Osteoblast (primary cell): ENCODE measurements around the gene CD8A. TPM values are rescaled to one million over a fixed set of nuclear protein-coding genes. Genes with fewer than 3 reads are reported as not detected.

Source experiments
- DNase-seq: peaks from one replicate; pipeline ENCODE4 v3.0.0; 2011; ENCODE audit warnings: low spot score, mixed read lengths; ENCODE audit not compliant: insufficient read length; ENCODE audit errors: missing footprints
- H2AFZ ChIP-seq: 2 replicates; pipeline ENCODE4 v1.6.0; 2011; ENCODE audit warnings: mild to moderate bottlenecking, low read length
- H3K27ac ChIP-seq: 2 replicates; pipeline ENCODE4 v1.5.1; 2011; ENCODE audit warnings: mild to moderate bottlenecking, low read depth, low read length, moderate library complexity
- H3K27me3 ChIP-seq: 2 replicates; pipeline ENCODE4 v1.6.0; 2012; ENCODE audit warnings: mild to moderate bottlenecking, control low read depth, inconsistent platforms, low read length, moderate library complexity; ENCODE audit not compliant: insufficient read depth
- H3K36me3 ChIP-seq: 2 replicates; pipeline ENCODE4 v1.5.1; 2011; ENCODE audit warnings: mild to moderate bottlenecking, low read length, control low read depth, moderate library complexity; ENCODE audit not compliant: insufficient read depth
- H3K4me1 ChIP-seq: 2 replicates; pipeline ENCODE4 v1.5.1; 2011; ENCODE audit warnings: mild to moderate bottlenecking, low read length, control low read depth, moderate library complexity; ENCODE audit not compliant: insufficient read depth
- H3K4me2 ChIP-seq: 2 replicates; pipeline ENCODE4 v1.6.0; 2011; ENCODE audit warnings: mild to moderate bottlenecking, low read length; ENCODE audit not compliant: insufficient read depth
- H3K4me3 ChIP-seq: fragments of 200-600 bp; sonication (generic); 3 replicates; pipeline ENCODE4 v1.5.1; 2012; ENCODE audit warnings: mild to moderate bottlenecking, low read length, inconsistent platforms; ENCODE audit not compliant: insufficient read depth
- H3K79me2 ChIP-seq: 2 replicates; pipeline ENCODE4 v1.6.0; 2012; ENCODE audit warnings: mild to moderate bottlenecking, low read length, control low read depth, inconsistent platforms; ENCODE audit not compliant: insufficient read depth
- H3K9me3 ChIP-seq: 2 replicates; pipeline ENCODE4 v1.5.1; 2011; ENCODE audit warnings: low read depth, low read length, control low read depth
- H4K20me1 ChIP-seq: 2 replicates; pipeline ENCODE4 v1.6.0; 2012; ENCODE audit warnings: mild to moderate bottlenecking, low read length, control low read depth; ENCODE audit not compliant: insufficient read depth
- total RNA-seq: library from RNA; depleted of rRNA; stranded (reverse); fragments of >200 nt; gene quantifications from 2 replicates; pipeline ENCODE4 v1.2.3, GENCODE V29; 2012
- TF ChIP-seq, protein P1 (sequence below): IDR thresholded peaks from 2 replicates; pipeline ENCODE4 v1.5.1; 2011; ENCODE audit warnings: mild to moderate bottlenecking, low read depth, low read length, moderate library complexity; ENCODE audit errors: extremely low read depth

The CD8A gene
- total RNA-seq, 1 donor, result not detected

- TF ChIP-seq, protein P1, sequence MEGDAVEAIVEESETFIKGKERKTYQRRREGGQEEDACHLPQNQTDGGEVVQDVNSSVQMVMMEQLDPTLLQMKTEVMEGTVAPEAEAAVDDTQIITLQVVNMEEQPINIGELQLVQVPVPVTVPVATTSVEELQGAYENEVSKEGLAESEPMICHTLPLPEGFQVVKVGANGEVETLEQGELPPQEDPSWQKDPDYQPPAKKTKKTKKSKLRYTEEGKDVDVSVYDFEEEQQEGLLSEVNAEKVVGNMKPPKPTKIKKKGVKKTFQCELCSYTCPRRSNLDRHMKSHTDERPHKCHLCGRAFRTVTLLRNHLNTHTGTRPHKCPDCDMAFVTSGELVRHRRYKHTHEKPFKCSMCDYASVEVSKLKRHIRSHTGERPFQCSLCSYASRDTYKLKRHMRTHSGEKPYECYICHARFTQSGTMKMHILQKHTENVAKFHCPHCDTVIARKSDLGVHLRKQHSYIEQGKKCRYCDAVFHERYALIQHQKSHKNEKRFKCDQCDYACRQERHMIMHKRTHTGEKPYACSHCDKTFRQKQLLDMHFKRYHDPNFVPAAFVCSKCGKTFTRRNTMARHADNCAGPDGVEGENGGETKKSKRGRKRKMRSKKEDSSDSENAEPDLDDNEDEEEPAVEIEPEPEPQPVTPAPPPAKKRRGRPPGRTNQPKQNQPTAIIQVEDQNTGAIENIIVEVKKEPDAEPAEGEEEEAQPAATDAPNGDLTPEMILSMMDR, result no peak
- Histone ChIP-seq H3K9me3 (no peaks in the 10 kb centered on the region), H3K79me2 (no peaks in the 10 kb centered on the region), H2AFZ (no peak overlapping the region), H3K27me3 (peaks cover 69% of the 10 kb centered on the region), H3K36me3 (no peaks in the 10 kb centered on the region), H3K4me2 (no peak overlapping the region), H3K4me3 (no peak overlapping the region), H3K27ac (no peak overlapping the region), H4K20me1 (no peaks in the 10 kb centered on the region), H3K4me1 (no peaks in the 10 kb centered on the region)
- DNase-seq, result peak; percentile 65
Observed at GRCh38 chr2:86788881-86789686, 1.6 kb downstream of the CD8A start.

GRCh38 chr2:86788165-86788564 lies 2.5 kb downstream of the CD8A start:
- H3K9me3 ChIP-seq, result no peaks in the 10 kb centered on the region
- no peak overlapping the region for H3K4me2 ChIP-seq
- TF ChIP-seq, protein P1, result no peak
- DNase-seq, result no peak
- H2AFZ ChIP-seq, result no peak overlapping the region
- no peaks in the 10 kb centered on the region for H3K4me1 ChIP-seq
- no peak overlapping the region for H3K4me3 ChIP-seq
- H3K27ac ChIP-seq, result no peak overlapping the region
- H4K20me1 ChIP-seq, result no peaks in the 10 kb centered on the region
- H3K79me2 ChIP-seq, result no peaks in the 10 kb centered on the region
- peaks cover 60% of the 10 kb centered on the region for H3K27me3 ChIP-seq
- H3K36me3 ChIP-seq, result no peaks in the 10 kb centered on the region

DNA sequence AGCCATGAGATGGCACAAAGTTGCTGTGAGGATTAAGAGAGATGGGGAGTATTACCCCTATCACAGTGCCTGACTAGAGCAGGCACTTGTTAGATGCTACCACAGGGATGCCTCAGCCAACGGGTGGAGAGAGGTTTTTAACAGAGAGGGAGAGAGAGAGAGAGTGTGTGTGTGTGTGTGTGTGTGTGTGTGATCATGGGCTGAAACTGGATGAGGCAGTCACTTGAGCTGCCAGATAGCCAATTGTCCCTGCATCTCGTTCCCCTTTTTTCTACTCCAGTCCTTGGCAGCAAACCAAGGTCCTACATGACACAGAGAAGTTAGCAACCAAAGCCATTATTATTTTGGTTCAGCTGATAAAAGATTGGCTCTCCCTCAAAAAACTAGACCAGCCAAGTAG lies 3.0 kb downstream of the CD8A start:
- H2AFZ ChIP-seq, result no peak overlapping the region
- DNase-seq, result peak; percentile 62

DNA sequence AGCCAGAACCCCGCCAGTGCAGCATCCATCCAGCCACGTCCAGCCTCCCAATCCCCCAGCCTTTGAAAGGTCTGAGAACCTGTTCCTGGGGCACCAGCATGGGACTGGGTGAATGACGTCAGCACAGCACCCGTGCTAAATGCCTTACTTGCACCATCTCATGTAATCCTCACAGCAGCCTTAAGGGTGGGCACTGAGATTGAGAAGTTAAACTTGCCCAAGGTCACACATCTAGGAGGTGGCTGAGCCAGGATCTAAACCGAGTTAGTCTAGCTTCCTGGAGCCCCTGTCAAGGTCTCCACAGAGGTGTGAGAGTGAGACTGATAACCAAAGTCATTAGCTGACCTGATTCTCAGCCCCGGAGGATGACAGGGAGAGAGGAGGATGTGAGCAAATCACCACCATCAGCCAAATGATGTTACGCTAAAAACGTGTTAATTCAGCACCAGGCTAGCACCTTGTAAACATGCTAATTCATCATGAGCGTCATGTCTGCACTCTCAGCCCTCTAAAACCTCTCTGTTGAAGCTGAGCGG lies 4.6 kb downstream of the CD8A start:
- H3K27ac ChIP-seq, result no peak overlapping the region
- H3K4me2 ChIP-seq, result no peak overlapping the region
- H3K36me3 ChIP-seq, result no peaks in the 10 kb centered on the region
- no peaks in the 10 kb centered on the region for H3K79me2 ChIP-seq
- no peaks in the 10 kb centered on the region for H3K4me1 ChIP-seq
- no peaks in the 10 kb centered on the region for H3K9me3 ChIP-seq
- TF ChIP-seq, protein P1, result no peak
- no peak overlapping the region for H2AFZ ChIP-seq
- H3K4me3 ChIP-seq, result no peak overlapping the region
- DNase-seq, result no peak
- peaks cover 43% of the 10 kb centered on the region for H3K27me3 ChIP-seq
- H4K20me1 ChIP-seq, result no peaks in the 10 kb centered on the region

More for the DNA sequence above, 3.0 kb downstream of the CD8A start:
- Histone ChIP-seq H3K4me3 (no peak overlapping the region), H3K4me1 (no peaks in the 10 kb centered on the region), H3K79me2 (no peaks in the 10 kb centered on the region), H4K20me1 (no peaks in the 10 kb centered on the region), H3K27ac (no peak overlapping the region), H3K4me2 (no peak overlapping the region), H3K9me3 (no peaks in the 10 kb centered on the region), H3K27me3 (peaks cover 56% of the 10 kb centered on the region), H3K36me3 (no peaks in the 10 kb centered on the region)
- TF ChIP-seq, protein P1, result no peak
